Gastroesophageal sphincter (tissue), 3 donors: Measurements from ENCODE around the gene C1R.
"Not testable (repeated sequence)": the region's sequence is repeated elsewhere in the genome, so short reads cannot be mapped to it uniquely, and the experiment has no call there.

Experiments used
- CTCF ChIP-seq, 4 experiments: fragments of 200-600 bp in 2 of 4; fragments of 450-650 bp in 2 of 4; sonication (generic) in 1 of 4; IDR thresholded peaks; one replicate each; pipeline ENCODE4 v1.5.1; 2017 to 2019; ENCODE audit warnings: antibody characterized with exemption in 4 of 4, mild to moderate bottlenecking in 2 of 4, moderate library complexity in 2 of 4
- EP300 ChIP-seq: sonication (generic); formaldehyde crosslinking; IDR thresholded peaks from one replicate; pipeline ENCODE4 v1.6.1; 2017; ENCODE audit warnings: antibody characterized with exemption, mild to moderate bottlenecking
- POLR2A ChIP-seq, 2 donors: fragments of 450-650 bp; IDR thresholded peaks; one replicate each; pipeline ENCODE4 v1.6.1; 2017; ENCODE audit warnings: antibody characterized with exemption in 2 of 2, mild to moderate bottlenecking in 2 of 2, moderate library complexity in 1 of 2
- POLR2AphosphoS5 ChIP-seq: sonication (generic); formaldehyde crosslinking; IDR thresholded peaks from one replicate; pipeline ENCODE4 v1.6.1; 2017; ENCODE audit warnings: antibody characterized with exemption

- TF ChIP-seq CTCF (IDR thresholded peaks at IDR 0.05); POLR2A (IDR thresholded peaks at IDR 0.05); POLR2AphosphoS5; EP300: not testable (repeated sequence)
These were observed 42.3 kb downstream of the C1R start for GRCh38 chr12:7049973-7050372.
